ENCODE results near the gene CUZD1.

DNA sequence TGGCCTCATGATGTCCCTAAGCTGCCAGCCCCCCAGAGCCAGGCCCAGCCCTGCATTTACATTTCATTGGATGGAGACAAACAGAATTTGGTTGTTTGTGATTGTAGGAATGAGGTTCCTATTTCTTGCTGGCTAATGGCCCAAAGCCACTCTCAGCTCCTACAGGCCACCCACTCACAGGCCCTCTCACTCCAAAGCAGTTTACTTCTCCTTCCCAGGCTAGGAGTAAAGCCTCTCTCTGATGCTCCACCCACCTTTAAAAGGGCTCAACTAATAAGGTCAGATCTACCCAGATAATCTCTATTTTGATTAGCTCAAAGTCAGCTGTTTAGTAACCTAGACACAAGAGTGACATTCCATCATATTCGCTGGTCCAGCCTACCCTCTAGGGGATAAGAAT lies 11.2 kb upstream of the CUZD1 start:
- TF ChIP-seq CTCF (IDR thresholded peaks at IDR 0.05; ENCODE audit: insufficient read depth, low read length) (no peak), POLR2AphosphoS5 (IDR thresholded peaks at IDR 0.05; ENCODE audit: low read depth) (no peak), GABPA (IDR thresholded peaks at IDR 0.05; ENCODE audit: low read depth) (no peak)
- TF ChIP-seq, protein P1, sequence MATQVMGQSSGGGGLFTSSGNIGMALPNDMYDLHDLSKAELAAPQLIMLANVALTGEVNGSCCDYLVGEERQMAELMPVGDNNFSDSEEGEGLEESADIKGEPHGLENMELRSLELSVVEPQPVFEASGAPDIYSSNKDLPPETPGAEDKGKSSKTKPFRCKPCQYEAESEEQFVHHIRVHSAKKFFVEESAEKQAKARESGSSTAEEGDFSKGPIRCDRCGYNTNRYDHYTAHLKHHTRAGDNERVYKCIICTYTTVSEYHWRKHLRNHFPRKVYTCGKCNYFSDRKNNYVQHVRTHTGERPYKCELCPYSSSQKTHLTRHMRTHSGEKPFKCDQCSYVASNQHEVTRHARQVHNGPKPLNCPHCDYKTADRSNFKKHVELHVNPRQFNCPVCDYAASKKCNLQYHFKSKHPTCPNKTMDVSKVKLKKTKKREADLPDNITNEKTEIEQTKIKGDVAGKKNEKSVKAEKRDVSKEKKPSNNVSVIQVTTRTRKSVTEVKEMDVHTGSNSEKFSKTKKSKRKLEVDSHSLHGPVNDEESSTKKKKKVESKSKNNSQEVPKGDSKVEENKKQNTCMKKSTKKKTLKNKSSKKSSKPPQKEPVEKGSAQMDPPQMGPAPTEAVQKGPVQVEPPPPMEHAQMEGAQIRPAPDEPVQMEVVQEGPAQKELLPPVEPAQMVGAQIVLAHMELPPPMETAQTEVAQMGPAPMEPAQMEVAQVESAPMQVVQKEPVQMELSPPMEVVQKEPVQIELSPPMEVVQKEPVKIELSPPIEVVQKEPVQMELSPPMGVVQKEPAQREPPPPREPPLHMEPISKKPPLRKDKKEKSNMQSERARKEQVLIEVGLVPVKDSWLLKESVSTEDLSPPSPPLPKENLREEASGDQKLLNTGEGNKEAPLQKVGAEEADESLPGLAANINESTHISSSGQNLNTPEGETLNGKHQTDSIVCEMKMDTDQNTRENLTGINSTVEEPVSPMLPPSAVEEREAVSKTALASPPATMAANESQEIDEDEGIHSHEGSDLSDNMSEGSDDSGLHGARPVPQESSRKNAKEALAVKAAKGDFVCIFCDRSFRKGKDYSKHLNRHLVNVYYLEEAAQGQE (IDR thresholded peaks at IDR 0.05; ENCODE audit: insufficient replicate concordance, low read depth), result no peak
